ENCODE results near the gene RCOR1.

Gene RCOR1

DNA sequence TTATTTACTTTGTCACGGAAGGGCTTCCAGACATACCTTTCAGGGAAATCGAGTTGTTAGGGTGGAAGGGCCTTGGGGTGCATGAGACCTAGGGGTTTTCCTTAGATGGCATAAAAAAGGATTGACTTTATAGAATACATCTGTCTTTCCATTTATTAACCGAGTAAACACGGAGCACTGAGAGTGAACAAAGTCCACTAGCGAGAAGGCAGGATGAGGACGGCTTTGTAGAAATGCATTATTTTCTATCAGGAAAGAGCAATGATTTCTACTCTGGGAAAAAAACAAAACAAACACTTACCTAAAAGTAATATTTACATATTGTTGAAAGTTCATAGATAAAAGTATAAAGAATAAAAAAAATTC, 91.8 kb downstream of the RCOR1 start:
- DNase-seq, result no peak

DNA sequence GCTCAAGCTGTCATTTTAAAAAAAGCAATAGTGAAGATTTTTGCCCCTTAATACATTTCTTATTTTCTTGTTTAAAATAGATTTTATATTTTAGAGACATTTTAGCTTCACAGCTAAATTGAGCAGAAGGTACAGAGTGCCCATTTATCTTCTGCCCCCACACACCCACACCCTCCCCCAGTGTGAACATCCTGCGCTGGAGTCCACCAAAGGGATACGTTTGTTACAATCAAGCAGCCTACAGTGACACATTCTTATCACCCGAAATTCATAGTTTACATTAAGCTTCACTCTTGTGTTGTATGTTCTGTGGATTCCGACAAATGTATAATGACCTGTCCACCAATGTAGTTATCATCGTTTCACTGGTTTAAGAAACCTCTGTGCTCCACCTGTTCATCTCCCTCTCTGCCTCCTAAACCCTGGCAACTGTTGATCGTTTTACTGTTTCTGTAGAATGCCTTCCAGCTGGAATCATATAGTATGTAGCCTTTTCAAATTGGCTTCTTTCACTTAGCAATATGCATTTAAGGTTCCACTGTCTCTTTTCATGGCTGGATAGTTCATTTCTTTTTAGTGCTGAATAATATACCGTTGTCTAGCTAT, 93.8 kb downstream of the RCOR1 start:
- no peak for DNase-seq

DNA sequence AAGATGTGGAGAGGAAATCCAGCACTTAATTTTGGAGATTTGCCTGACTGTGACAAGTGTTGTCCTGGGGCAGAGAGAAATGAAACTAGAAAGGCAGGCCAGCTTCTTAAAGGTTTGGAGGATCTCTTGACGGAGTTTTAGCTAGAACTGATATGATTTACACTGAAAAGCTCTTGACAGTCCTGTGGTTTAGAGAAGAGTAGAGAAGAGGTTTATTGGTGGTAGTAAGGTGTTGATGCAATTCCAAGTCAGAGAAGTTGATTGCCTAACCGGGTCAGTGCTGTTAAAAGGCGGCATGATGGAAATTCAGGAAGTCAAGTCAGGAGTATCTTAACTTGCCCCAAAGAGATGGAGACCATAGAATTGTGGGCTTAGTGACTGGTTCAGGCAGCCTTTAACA, 95.8 kb downstream of the RCOR1 start:
- peak; percentile 73 for DNase-seq

DNA sequence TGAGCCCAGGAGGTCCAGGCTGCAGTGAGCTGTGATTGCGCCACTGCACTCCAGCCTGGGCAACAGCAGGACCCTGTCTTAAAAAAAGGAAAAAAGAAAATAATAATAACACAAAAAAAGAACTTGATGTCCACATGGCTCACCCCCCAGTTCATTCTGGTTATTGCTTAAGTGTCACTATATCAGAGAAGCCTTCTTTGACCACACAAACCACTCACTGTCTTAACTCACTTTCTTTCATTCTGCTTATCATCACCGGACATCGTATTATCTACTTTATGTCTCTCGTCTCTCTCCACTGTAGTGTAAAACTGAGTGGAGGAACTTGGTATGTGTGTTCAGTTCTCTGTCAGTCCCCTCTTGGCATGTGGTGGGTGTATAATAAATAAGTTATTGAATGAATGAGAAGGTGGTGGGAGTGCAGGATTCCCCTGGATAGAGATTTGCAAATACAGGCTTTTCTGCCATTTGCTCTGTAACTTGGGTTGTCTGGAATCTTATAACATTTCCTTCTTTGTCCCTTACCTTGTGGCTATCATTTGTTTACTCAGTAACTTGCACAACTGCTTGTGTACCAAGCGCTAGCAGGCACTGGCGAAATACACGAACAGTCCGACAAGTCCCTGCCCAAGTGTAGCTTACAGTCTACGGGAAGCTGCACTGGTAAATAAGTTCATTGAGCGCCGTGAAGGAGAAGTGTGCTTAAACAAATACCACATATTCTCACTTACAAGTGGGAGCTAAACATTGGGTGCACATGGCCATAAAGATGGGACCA, 98.2 kb downstream of the RCOR1 start:
- no peak for DNase-seq

DNA sequence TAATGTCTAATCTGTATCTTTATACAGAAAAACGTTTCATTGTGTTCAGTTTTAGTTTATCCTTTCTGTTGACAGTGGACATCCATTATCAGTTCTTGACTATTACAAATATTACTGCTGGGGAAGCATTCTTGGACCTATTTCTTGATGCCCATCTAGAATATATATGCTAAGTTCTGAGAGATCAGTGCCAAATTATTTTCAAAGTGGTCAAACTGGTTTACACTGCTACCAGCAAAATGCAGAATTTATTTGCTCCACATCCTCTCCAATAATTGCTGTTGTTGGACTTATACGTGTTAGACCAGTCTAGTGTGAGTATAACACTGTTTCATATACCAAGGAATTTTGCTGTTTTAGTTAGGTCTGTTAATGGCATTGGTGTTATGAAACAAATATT, 99.3 kb downstream of the RCOR1 start:
- no peak for DNase-seq

DNA sequence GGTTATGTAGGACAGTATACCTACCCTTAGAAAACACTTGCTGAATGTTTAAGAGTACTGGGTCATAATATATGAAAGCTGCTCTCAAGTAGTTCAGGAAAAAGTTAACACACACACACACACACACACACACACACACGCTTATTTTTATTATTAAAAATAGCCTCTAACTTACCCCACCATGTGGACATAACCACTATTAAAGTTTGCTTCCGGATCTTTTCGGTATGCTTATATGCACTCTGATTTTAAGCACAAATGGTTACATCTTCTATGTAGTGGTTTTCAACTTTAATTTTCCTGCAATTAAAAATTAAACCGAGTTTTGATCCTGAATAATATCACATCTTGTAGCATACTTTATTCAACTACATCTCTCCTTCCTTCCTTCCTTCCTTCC, 99.9 kb downstream of the RCOR1 start:
- no peak for DNase-seq

DNA sequence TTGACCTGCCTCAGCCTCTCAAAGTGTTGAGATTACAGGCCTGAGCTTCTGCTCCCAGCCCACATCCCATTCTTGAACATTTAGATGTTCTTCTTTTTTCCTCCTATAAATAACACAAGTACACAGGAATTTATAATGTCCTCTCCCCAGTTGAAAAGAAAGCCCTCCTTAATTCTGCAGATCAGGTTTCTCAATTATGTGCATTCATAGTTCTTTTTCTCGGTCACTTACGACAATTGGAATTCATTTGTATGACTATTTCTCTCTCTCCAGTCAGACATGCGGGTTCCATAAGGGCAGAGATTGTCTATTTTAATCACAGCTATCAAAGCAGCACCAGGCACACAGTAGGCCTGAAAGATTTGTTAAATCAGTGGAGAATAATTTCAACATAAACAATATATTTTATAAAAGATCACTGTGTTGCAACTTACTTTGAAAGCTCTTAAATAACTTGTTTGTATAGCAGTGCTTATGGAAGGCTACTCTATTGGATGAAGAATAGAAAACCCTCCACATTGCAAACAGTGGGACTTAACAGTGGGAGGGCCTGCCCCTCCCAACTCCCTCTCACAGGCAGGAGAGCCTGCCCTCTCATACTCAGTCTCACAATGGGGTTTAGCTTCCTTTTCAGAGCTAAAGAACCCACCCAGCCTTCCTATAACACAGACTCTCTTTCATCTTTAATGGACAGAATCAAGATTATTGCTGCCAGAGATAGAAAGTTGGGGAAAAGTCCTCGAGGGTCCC, 100.7 kb downstream of the RCOR1 start:
- no peak for DNase-seq

DNA sequence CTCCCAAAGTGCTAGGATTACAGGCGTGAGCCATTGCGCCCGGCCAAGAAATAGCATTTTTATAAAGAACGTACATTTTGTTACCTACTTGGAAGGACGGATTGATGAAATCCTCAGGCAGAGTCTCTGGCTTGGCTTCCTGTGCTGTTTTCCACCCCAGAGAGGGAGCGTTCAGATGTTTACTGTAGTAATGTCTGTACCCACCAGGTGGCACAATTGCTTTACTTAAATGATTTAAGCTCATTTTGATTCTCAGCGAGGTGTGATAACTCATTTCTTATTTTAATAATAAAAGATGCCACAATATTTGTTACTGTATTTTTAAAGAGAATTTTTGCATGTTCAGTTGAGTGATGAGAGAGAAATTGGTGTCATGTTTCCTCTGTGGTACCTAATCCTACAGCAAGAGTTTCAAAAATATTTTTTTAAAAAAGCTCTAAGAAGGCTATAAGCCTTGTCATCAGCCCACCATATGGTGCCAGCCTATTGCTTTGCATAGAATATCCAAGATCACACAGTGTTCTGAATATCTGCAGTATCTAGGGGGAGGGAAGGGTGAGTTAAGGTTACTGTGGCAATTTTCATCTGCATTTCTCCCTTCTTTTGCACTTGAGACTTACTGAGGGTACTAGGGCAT, 102.2 kb downstream of the RCOR1 start:
- DNase-seq, result peak; percentile 74

DNA sequence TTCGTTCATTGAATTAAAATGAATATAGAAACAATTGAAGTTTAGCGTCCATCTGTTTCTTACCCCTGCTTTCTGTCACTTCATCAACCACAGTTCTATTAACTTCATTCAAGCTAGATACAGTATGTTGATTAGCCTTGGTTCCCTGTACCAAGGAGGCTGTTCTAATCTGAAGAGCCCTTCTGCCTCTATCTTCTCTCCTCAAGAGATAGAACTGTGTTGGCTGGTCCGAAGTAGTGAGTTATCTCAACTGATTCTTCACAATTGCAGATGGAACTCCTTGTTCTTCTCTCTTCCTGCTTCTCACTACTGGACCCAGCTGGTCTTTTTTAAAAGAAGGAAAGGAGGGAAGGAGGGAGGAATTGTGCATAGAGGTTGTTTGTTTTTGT, 102.7 kb downstream of the RCOR1 start:
- no peak for DNase-seq

DNA sequence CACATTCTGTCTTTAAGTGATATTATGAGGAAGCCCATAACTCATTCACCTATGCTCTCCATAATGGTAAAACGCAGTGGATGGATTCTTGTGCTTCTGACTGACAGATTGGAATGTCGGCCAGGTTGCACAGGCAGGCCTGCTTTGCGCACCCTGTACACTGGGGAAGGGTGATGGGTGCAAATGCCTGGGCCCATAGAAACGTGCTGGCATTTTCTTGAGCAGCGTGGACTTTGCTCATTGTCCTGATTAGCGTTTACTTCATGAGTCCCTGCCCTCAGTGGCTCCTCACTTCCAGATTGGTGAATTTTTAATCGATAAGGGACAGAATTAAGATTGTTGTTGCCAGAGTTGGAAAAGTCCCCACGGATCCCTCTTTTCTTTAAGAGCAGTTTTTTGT, 103.9 kb downstream of the RCOR1 start:
- no peak for DNase-seq

DNA sequence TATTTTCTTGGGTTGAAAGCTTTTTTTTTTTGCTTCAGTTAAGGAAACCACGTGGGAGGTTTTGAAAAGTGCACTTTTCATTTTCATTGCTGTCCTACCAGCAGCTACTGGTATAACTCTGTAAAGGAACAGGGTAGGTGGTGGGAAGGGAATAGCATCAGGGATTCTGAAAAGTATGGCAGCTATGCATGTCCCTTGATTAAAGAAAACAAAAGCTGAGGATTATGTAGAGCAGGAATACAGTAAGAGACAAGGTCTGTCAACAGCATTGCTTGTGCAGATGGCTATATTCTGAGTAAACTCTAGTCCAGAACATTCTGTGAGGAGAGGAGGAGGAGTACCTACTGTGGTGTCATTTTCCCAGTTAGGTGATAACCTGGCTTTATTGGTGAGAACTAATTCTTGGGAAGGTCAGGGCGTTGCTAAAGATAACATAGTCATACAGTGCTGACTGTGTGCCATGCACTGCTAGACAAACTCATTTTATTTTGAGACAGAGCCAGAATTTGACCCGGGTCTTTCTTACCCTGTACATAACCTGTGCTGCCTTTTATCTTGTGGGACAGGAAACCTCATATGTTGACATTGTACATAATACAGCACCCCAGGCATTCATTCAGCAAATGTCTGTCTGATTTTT, 104.5 kb downstream of the RCOR1 start:
- DNase-seq, result no peak

DNA sequence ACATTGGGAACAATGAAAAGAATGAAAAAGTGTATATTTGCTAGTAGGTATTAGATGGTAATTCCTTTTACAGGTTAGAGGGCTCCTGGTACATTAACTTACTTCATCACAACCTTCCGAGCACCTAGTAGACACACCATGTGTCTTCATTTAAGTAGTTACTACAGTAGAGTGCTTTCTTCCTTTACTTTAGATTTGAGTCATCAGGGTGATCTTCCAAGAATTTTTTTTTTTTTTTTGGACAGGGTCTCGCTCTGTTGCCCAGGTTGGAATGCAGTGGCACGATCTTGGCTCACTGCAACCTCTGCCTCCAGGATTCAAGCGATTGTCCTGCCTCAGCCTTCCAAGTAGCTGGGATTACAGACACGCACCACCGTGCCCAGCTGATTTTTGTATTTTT, 105.1 kb downstream of the RCOR1 start:
- DNase-seq, result no peak

DNA sequence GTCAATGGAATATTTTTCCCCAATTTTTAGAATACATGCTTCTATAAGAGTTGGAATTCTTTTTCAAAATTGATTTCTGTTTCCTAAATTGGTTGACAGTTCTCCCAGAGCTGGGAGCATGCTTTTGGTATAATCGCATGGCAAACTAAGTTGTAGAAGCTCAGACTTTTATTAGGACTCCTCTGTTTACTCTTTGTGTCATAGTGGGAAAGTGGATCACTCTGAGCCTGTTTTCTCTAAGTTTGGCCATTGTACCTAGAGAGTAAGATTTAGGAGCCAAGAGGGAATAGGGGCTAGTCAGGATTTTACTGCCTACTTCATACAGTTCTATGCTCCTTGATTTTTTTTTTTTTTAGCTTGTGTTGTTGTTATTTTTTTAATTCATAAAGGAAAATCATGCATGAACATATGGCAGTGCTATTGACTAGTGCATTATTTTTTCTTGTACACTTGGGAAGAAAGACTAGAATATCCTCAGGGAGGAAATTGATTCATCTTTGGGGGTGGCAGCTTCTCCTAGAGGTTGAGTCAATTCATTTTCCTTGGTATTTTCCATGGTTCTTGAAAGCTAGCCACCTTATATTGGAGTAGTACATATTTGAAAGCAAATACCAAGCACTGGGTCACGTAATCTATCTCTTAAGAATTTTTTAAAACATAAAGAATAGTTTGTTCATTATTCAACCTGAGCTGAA, 107.1 kb downstream of the RCOR1 start:
- no peak for DNase-seq

DNA sequence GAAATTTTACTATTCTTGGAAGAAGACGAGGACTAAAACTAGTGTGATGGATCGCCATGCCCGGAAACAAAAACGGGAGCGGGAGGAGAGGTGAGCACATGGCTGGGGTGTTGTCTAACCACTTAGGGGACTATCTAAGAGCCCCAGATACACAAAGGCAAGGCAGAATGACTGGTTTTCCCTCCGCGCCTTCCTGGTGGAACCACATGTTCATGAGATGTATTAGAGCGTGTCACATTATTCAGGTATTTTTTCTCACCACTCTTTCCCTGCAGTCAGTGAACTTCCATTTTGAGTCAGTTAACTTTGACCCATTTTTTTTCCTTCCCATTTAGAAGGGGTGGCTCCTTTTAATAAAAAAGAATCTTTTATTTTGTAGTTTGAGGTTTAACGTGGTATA, 116.0 kb downstream of the RCOR1 start:
- DNase-seq, result no peak

DNA sequence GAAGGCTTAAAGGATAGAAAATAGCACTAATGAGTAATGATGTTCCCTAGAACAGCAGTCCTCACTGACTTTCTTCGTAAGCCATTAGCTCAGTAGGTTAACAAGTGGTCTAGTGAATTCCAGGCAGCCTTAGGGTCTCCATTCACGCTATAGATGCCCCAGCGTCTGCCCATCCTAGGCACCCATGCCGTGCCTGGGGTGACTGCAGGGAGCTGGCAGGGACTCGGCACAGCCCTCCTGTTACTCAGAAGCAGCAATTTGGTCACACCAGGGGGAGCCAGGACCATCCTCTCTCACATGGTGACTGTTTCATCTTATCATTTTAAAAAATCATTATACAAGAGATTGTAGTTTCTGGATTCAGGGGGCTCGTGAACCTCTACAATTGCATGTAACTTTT, 118.8 kb downstream of the RCOR1 start:
- no peak for DNase-seq

DNA sequence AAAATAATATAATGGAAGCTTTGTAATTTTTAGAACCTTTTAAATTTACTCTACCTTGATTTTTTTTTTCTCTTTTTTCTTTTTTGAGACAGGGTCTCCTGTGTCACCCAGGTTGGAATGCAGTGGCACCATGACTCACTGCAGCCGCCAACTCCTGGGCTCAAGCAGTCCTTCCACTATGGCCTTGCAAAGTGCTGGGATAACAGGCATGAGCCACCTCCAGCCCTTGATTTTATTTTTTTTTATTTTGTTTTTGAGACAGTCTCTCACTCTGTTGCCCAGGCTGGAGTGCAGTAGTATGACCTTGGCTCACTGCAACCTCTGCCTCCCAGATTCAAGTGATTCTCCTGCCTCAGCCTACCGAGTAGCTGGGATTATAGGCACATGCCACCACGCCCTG, 119.5 kb downstream of the RCOR1 start:
- DNase-seq, result no peak

DNA sequence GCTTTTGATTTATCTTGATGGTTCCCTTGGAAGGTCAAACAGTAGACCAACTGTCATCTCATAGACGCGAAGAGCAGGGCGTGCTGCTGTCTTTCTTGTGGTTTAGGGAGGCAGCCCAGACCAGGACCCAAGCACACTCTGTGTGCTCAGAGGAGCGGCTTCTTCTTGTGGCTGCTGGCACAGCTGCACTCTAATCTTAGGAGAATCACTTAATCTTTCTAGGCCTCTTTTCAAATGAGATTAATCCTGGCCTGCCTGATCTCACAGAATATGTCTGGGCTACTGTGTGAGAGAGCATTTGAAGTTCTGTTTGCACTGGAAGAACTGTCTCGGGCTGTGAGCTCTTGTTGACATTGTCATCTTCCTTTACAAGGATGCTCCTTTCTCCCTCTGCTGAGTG, 124.8 kb downstream of the RCOR1 start:
- no peak for DNase-seq

DNA sequence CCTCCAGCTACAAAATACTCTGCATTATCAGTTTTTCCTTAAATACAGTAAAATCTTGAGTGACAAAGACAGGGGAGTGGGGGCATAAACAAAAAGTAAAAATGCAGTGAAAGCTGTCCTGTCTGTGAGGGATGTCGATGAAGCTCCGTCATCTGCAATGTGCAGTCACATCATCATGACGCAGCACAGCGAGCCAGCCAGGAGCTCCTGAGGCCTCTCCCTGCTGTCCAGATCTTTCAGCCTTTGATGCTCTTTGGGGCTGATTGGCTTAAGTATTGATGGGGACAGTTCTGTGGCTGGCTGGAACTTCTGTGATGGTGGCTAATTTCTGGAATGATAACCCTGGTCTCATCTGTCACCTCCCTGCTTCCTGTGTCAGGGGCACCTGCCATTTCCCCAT, 130.2 kb downstream of the RCOR1 start:
- no peak for DNase-seq

DNA sequence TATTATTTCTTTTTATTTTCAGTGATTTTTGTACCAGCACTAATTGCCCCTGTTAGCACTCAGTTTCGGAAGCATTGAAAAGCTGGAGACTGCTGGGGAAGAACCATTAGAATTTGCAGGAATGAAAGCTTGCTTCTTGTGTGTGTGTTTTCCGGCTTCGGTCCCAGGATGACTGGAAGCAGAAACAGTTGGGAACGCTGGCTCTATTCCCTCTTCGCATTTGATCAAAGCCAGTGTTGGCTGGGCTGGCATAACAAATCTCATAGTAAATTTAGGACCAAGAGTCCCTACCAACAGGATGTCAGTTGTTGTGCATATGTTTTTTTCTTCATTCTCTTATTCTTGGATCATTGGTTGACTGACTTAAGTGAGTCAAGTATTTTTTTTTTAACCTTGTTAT, 131.2 kb downstream of the RCOR1 start:
- no peak for DNase-seq

DNA sequence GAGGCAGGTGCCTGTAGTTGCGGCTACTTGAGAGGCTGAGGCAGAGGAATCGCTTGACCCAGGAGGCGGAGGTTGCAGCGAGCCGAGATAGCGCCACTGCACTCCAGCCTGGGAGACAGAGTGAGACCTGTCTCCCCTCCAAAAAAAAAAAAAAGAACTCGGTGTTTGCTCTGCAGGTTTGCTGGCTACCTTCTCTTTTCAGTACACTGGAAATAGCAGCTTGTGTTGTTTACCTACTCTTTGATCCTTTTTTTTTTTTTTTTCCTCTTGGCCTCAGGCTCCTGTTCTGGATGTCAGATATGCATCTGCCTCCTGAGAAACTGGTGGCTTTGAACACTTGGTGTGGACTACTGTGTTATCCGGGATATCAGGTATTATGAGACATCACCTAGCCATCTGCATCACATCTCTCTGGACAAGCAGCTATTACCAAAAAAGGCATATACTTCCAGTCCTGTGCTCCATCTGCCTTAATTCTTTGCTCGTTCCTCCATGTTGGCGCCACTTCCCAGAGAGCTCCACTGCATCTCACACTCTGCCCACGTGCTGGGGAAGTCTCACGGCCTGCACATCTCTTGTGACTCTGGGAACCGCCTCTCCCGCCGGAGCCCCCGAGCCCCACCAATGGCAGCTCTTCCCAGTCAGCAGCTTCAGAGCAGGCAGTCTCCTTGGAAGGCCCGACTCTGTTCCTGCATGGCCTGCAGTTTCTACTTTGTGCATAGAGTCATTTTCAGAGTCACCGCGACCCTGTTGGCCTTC, 133.9 kb downstream of the RCOR1 start:
- DNase-seq, result no peak

DNA sequence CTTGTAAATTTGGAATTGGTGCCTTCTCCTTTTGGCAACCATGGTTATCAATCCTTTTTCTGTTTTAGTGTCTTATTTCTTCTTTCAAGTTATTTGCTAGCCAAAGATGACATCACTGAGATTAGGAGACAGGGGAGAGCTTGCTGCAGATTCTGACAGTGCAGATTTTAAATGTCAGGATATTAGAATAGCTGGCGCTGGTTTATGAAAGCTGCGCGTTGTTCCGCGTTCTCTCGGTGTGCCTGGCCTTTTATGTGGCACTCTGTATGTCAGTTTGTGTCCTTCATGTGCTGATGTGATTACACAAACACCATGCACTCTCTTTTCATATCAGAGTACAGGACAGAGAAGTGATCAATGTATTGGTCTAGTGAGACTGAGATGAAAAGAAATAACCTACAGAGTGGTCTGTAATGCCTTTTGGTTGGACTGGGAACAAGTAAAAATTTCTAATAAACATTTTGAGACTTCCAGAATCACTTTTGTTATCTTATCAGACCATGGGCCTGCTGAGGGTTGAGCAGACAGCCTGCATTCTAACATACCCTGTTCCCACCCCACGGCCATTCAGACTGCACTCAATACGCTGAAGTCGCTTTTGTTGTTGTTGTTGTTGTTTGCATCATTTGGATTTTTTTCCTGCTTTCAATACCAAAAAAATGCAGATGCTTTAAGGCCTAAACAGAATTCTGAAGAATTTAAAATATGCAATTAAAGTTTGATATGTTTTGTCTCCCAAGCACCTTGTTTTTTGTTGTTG, 135.1 kb downstream of the RCOR1 start:
- no peak for DNase-seq
